CD14-positive monocyte (primary cell): Measurements from ENCODE around the gene AP1S1. TPM values are rescaled to one million over a fixed set of nuclear protein-coding genes. Genes with fewer than 3 reads are reported as not detected.

ENCODE experiments used
- DNase-seq, 3 donors: peaks; one replicate each; pipeline ENCODE4 v3.0.0-alpha.2; 2011 to 2022
- H2AFZ ChIP-seq: 2 replicates; pipeline ENCODE4 v1.6.0; 2012; ENCODE audit warnings: mild to moderate bottlenecking, low read depth, low read length, inconsistent platforms; ENCODE audit not compliant: insufficient read depth, poor library complexity, severe bottlenecking
- H3K27ac ChIP-seq, 2 donors: 1 replicate in 1 of 2; 2 replicates in 1 of 2; pipeline ENCODE4 v1.5.1; 2012 to 2013; ENCODE audit warnings: low read length in 2 of 2, control low read depth in 1 of 2, inconsistent platforms in 1 of 2, low read depth in 1 of 2, mild to moderate bottlenecking in 1 of 2
- H3K27me3 ChIP-seq, 2 donors: one replicate each; pipeline versions ENCODE4 v1.6.0 to v1.6.1; 2011 to 2013; ENCODE audit warnings: low read length in 2 of 2; ENCODE audit not compliant: control insufficient read depth in 2 of 2, insufficient read depth in 2 of 2
- H3K36me3 ChIP-seq, 2 donors: replicated peaks in 1 of 2; 1 replicate in 1 of 2; 2 replicates in 1 of 2; pipeline versions ENCODE4 v1.5.1 to v1.6.1; 2012 to 2013; ENCODE audit warnings: low read length in 2 of 2, control low read depth in 1 of 2, inconsistent platforms in 1 of 2, mild to moderate bottlenecking in 1 of 2; ENCODE audit not compliant: insufficient read depth in 2 of 2, control insufficient read depth in 1 of 2
- H3K4me1 ChIP-seq, 2 donors: 1 replicate in 1 of 2; 2 replicates in 1 of 2; pipeline versions ENCODE4 v1.5.1 to v1.6.1; 2012 to 2013; ENCODE audit warnings: low read length in 2 of 2, control low read depth in 1 of 2, inconsistent platforms in 1 of 2, mild to moderate bottlenecking in 1 of 2, moderate library complexity in 1 of 2; ENCODE audit not compliant: insufficient read depth in 2 of 2, control insufficient read depth in 1 of 2
- H3K4me2 ChIP-seq: replicated peaks from 2 replicates; pipeline ENCODE3; 2012; ENCODE audit warnings: low read length, moderate library complexity, mild to moderate bottlenecking; ENCODE audit not compliant: poor library complexity, severe bottlenecking; ENCODE audit errors: extremely low read depth
- H3K4me3 ChIP-seq, 3 experiments: fragments of 200-600 bp in 1 of 3; sonication (generic) in 1 of 3; replicated peaks in 1 of 3; 1 replicate in 2 of 3; 2 replicates in 1 of 3; pipeline ENCODE4 v1.5.1; 2011 to 2013; ENCODE audit warnings: low read length in 3 of 3, mild to moderate bottlenecking in 3 of 3, control low read depth in 2 of 3, low read depth in 2 of 3, inconsistent platforms in 1 of 3, moderate library complexity in 1 of 3
- H3K79me2 ChIP-seq: 2 replicates; pipeline ENCODE4 v1.6.0; 2012; ENCODE audit warnings: mild to moderate bottlenecking, control low read depth, inconsistent platforms, low read length, moderate library complexity; ENCODE audit not compliant: insufficient read depth
- H3K9ac ChIP-seq: 2 replicates; pipeline ENCODE4 v1.6.0; 2017; ENCODE audit warnings: low read length, mild to moderate bottlenecking; ENCODE audit not compliant: insufficient read depth, poor library complexity, severe bottlenecking
- H3K9me3 ChIP-seq, 2 donors: replicated peaks in 1 of 2; 1 replicate in 1 of 2; 2 replicates in 1 of 2; pipeline versions ENCODE4 v1.5.1 to v1.6.1; 2012 to 2013; ENCODE audit warnings: low read length in 2 of 2, control low read depth in 1 of 2; ENCODE audit not compliant: control insufficient read depth in 1 of 2, insufficient read depth in 1 of 2
- H4K20me1 ChIP-seq: 2 replicates; pipeline ENCODE4 v1.6.0; 2012; ENCODE audit warnings: mild to moderate bottlenecking, low read length, control low read depth, moderate library complexity; ENCODE audit not compliant: insufficient read depth
- H3K27ac Mint-ChIP-seq, 7 donors: one replicate each; pipeline ENCODE4 v1.8.0; 2020; ENCODE audit warnings: mild to moderate bottlenecking in 7 of 7, mixed read lengths in 7 of 7, moderate library complexity in 6 of 7, inconsistent platforms in 2 of 7
- H3K27me3 Mint-ChIP-seq, 3 donors: one replicate each; pipeline ENCODE4 v1.8.0; 2021 to 2022; ENCODE audit warnings: low read depth in 3 of 3, mild to moderate bottlenecking in 3 of 3, mixed read lengths in 3 of 3, moderate library complexity in 3 of 3, inconsistent platforms in 1 of 3
- H3K36me3 Mint-ChIP-seq, 2 donors: one replicate each; pipeline ENCODE4 v1.8.0; 2020; ENCODE audit warnings: mixed read lengths in 2 of 2, inconsistent platforms in 1 of 2, mild to moderate bottlenecking in 1 of 2
- H3K4me1 Mint-ChIP-seq: one replicate; pipeline ENCODE4 v1.8.0; 2020; ENCODE audit warnings: mild to moderate bottlenecking, mixed read lengths
- H3K4me3 Mint-ChIP-seq, 2 donors: one replicate each; pipeline ENCODE4 v1.8.0; 2020; ENCODE audit warnings: mild to moderate bottlenecking in 2 of 2, mixed read lengths in 2 of 2, moderate library complexity in 1 of 2
- H3K9me3 Mint-ChIP-seq, 7 donors: one replicate each; pipeline ENCODE4 v1.8.0; 2020 to 2022; ENCODE audit warnings: mixed read lengths in 7 of 7, mild to moderate bottlenecking in 6 of 7, moderate library complexity in 6 of 7, inconsistent platforms in 2 of 7
- CTCF ChIP-seq: fragments of 200-600 bp; IDR thresholded peaks from one replicate; pipeline ENCODE4 v1.8.0; 2022; ENCODE audit warnings: antibody characterized with exemption, mild to moderate bottlenecking
- WGBS: methylation state at CpG from one replicate; pipeline ENCODE4 v1.1.5; 2013; ENCODE audit warnings: missing lambda C conversion rate; ENCODE audit not compliant: insufficient coverage; 5-methylcytosine and 5-hydroxymethylcytosine counted together
- intact Hi-C, 2 donors: fragments of 100-400 bp; cut with micrococcal nuclease; formaldehyde crosslinking; loops; one replicate each; pipeline versions ENCODE4 v1.15.0 to v1.15.1; 2023
- polyA plus RNA-seq, 3 donors: library from polyadenylated mRNA; depleted of rRNA in 1 of 3; unstranded in 2 of 3; stranded (reverse) in 1 of 3; fragments of 300-500 nt in 2 of 3; fragments of >200 nt in 1 of 3; fragmentation: Illumina TruSeq in 2 of 3; gene quantifications; 1 replicate in 2 of 3; 2 replicates in 1 of 3; pipeline ENCODE4 v1.2.3, GENCODE V29; 2012 to 2021

AP1S1 gene
- polyA plus RNA-seq, 3 donors, result 10.1 to 21.3 (median 10.9) TPM

- intact Hi-C loops, result loop anchor here in 1 of 2 donors (2.0 kb wide), 1 partner anchor 13 kb away; no protein-coding TSS in a partner anchor
- Mint-ChIP-seq H3K36me3 (peaks cover 10 to 31% of the 10 kb centered on the region in 2 donors), H3K27me3 (peaks cover 98 to 100% (median 98%) of the 10 kb centered on the region in 3 donors)
Observed at GRCh38 chr7:101171442-101171837, 17.2 kb downstream of the AP1S1 start.

More at GRCh38 chr7:101171442-101171837, 17.2 kb downstream of the AP1S1 start:
- 8% methylated on average over 2 of the region's 13 CpGs for WGBS
- Histone ChIP-seq H4K20me1 (no peaks in the 10 kb centered on the region), H3K27me3 (peaks cover 78 to 99% of the 10 kb centered on the region in 2 donors), H3K9me3 (peaks cover 5 to 39% of the 10 kb centered on the region in 2 donors), H3K4me1 (peaks cover 41 to 48% of the 10 kb centered on the region in 2 donors), H2AFZ (no peak overlapping the region), H3K27ac (no peak overlapping the region), H3K9ac (no peak overlapping the region), H3K36me3 (no peaks in the 10 kb centered on the region), H3K79me2 (no peaks in the 10 kb centered on the region), H3K4me2 (no peak overlapping the region), H3K4me3 (no peak overlapping the region)
- TF ChIP-seq CTCF, result no peak
- peak overlapping the region in 1 of 2 donors; percentile 88 for H3K4me3 Mint-ChIP-seq
- peaks cover 60% of the 10 kb centered on the region for H3K4me1 Mint-ChIP-seq
- peak overlapping the region in 1 of 7 donors; percentile 38 for H3K27ac Mint-ChIP-seq
- peaks cover 6 to 53% (median 28%) of the 10 kb centered on the region in 7 donors for H3K9me3 Mint-ChIP-seq
- no peak for DNase-seq
